HG03064 (cell line): ENCODE data around the gene SNRPA.
"Not testable (repeated sequence)": the region's sequence is repeated elsewhere in the genome, so short reads cannot be mapped to it uniquely, and the experiment has no call there.

ENCODE experiments used
- ATAC-seq: cut with Tn5 transposase; IDR thresholded peaks from one replicate; pipeline ENCODE4 v1.9.1; 2021; ENCODE audit warnings: low read depth; ENCODE audit not compliant: unreplicated experiment

Gene SNRPA

GRCh38 chr19:40719414-40719894 is 31.5 kb upstream of the SNRPA start:
- no peak for ATAC-seq

GRCh38 chr19:40721140-40721486 is 29.9 kb upstream of the SNRPA start:
- ATAC-seq, result no peak

- no peak for ATAC-seq
These were observed 28.9 kb upstream of the SNRPA start for GRCh38 chr19:40721936-40722661.

- ATAC-seq, result no peak
These were observed 27.2 kb upstream of the SNRPA start for GRCh38 chr19:40723661-40724254.

- no peak for ATAC-seq
These were observed 26.7 kb upstream of the SNRPA start for GRCh38 chr19:40724315-40724714.

- no peak for ATAC-seq
These were observed 26.1 kb upstream of the SNRPA start for GRCh38 chr19:40724855-40725254.

GRCh38 chr19:40726279-40726678 is 24.7 kb upstream of the SNRPA start:
- ATAC-seq, result no peak

GRCh38 chr19:40730065-40730464 is 20.9 kb upstream of the SNRPA start:
- ATAC-seq, result not testable (repeated sequence)

GRCh38 chr19:40732304-40732703 is 18.7 kb upstream of the SNRPA start:
- ATAC-seq, result not testable (repeated sequence)

- ATAC-seq, result no peak
These were observed 17.9 kb upstream of the SNRPA start for GRCh38 chr19:40733149-40733548.

GRCh38 chr19:40735013-40735771 is 15.8 kb upstream of the SNRPA start:
- ATAC-seq, result no peak

GRCh38 chr19:40736661-40737060 is 14.3 kb upstream of the SNRPA start:
- no peak for ATAC-seq

GRCh38 chr19:40737102-40737644 is 13.8 kb upstream of the SNRPA start:
- ATAC-seq, result no peak

- no peak for ATAC-seq
These were observed 11.8 kb upstream of the SNRPA start for GRCh38 chr19:40739030-40739839.

GRCh38 chr19:40739871-40740703 is 10.9 kb upstream of the SNRPA start:
- ATAC-seq, result no peak

- ATAC-seq, result no peak
These were observed 10.3 kb upstream of the SNRPA start for GRCh38 chr19:40740747-40741146.

GRCh38 chr19:40741527-40742390 is 9.2 kb upstream of the SNRPA start:
- ATAC-seq, result no peak

- no peak for ATAC-seq
These were observed 8.5 kb upstream of the SNRPA start for GRCh38 chr19:40742477-40742876.

- ATAC-seq, result no peak
These were observed 8.1 kb upstream of the SNRPA start for GRCh38 chr19:40742886-40743285.
